Body of pancreas (tissue), 4 donors: ENCODE results near the gene GPN2.

ENCODE experiments used
- POLR2A ChIP-seq, 3 donors: fragments of 450-650 bp; IDR thresholded peaks; one replicate each; pipeline ENCODE4 v1.6.1; 2016; ENCODE audit warnings: antibody characterized with exemption in 3 of 3, mild to moderate bottlenecking in 2 of 3
- TF ChIP-seq, protein P1 (sequence below), 7 experiments: fragments of 450-650 bp in 4 of 7; fragments of 200-600 bp in 3 of 7; sonication (generic) in 3 of 7; IDR thresholded peaks; one replicate each; pipeline ENCODE4 v1.5.1; 2016 to 2019; ENCODE audit warnings: antibody characterized with exemption in 7 of 7

DNA sequence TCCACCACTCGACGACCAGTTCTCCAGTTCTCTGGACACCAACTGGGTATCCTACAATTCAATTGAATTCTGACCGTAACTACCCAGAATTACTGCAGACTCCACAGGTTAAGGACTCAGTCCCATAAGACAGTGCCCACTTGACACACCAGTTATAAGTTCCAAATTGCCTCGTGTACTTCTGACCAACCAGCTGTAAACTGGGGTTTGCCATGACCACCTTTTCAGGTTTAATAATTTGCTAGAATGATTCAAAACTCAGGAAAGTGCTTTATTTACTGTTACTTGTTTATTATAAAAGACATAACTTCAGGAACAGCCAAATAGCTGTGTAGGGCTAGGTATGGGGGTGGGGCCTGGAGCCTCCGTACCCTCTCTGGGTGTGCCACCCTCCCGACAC, 46.7 kb upstream of the GPN2 start:
- TF ChIP-seq, protein P1, sequence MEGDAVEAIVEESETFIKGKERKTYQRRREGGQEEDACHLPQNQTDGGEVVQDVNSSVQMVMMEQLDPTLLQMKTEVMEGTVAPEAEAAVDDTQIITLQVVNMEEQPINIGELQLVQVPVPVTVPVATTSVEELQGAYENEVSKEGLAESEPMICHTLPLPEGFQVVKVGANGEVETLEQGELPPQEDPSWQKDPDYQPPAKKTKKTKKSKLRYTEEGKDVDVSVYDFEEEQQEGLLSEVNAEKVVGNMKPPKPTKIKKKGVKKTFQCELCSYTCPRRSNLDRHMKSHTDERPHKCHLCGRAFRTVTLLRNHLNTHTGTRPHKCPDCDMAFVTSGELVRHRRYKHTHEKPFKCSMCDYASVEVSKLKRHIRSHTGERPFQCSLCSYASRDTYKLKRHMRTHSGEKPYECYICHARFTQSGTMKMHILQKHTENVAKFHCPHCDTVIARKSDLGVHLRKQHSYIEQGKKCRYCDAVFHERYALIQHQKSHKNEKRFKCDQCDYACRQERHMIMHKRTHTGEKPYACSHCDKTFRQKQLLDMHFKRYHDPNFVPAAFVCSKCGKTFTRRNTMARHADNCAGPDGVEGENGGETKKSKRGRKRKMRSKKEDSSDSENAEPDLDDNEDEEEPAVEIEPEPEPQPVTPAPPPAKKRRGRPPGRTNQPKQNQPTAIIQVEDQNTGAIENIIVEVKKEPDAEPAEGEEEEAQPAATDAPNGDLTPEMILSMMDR (IDR thresholded peaks at IDR 0.05) = no peak
- TF ChIP-seq POLR2A (IDR thresholded peaks at IDR 0.05) = no peak
